Measurements from ENCODE around the gene SLC35A4.

- TF ChIP-seq, protein P1, sequence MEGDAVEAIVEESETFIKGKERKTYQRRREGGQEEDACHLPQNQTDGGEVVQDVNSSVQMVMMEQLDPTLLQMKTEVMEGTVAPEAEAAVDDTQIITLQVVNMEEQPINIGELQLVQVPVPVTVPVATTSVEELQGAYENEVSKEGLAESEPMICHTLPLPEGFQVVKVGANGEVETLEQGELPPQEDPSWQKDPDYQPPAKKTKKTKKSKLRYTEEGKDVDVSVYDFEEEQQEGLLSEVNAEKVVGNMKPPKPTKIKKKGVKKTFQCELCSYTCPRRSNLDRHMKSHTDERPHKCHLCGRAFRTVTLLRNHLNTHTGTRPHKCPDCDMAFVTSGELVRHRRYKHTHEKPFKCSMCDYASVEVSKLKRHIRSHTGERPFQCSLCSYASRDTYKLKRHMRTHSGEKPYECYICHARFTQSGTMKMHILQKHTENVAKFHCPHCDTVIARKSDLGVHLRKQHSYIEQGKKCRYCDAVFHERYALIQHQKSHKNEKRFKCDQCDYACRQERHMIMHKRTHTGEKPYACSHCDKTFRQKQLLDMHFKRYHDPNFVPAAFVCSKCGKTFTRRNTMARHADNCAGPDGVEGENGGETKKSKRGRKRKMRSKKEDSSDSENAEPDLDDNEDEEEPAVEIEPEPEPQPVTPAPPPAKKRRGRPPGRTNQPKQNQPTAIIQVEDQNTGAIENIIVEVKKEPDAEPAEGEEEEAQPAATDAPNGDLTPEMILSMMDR (IDR thresholded peaks at IDR 0.05; ENCODE audit: control extremely low read depth in 1 of 3, insufficient read depth in 1 of 3, low read depth in 1 of 3, low read length in 3 of 3) = no peak
- TF ChIP-seq SP2 (IDR thresholded peaks at IDR 0.05; ENCODE audit: low read length) (no peak), BACH1 (IDR thresholded peaks at IDR 0.05; ENCODE audit: low read length) (no peak), MAFK (IDR thresholded peaks at IDR 0.05; ENCODE audit: low read depth, low read length) (no peak), EP300 (IDR thresholded peaks at IDR 0.05; ENCODE audit: borderline replicate concordance in 1 of 2, low read depth in 2 of 2, low read length in 2 of 2) (no peak), RFX5 (IDR thresholded peaks at IDR 0.05; ENCODE audit: borderline replicate concordance, low read depth, low read length) (no peak), NRF1 (IDR thresholded peaks at IDR 0.05; ENCODE audit: low read depth, low read length) (no peak), TAF1 (IDR thresholded peaks at IDR 0.05; ENCODE audit: low read depth, low read length) (no peak)
- TF ChIP-seq, protein P2, sequence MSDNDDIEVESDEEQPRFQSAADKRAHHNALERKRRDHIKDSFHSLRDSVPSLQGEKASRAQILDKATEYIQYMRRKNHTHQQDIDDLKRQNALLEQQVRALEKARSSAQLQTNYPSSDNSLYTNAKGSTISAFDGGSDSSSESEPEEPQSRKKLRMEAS (IDR thresholded peaks at IDR 0.05) = no peak
- TF ChIP-seq, protein P3, sequence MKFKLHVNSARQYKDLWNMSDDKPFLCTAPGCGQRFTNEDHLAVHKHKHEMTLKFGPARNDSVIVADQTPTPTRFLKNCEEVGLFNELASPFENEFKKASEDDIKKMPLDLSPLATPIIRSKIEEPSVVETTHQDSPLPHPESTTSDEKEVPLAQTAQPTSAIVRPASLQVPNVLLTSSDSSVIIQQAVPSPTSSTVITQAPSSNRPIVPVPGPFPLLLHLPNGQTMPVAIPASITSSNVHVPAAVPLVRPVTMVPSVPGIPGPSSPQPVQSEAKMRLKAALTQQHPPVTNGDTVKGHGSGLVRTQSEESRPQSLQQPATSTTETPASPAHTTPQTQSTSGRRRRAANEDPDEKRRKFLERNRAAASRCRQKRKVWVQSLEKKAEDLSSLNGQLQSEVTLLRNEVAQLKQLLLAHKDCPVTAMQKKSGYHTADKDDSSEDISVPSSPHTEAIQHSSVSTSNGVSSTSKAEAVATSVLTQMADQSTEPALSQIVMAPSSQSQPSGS (IDR thresholded peaks at IDR 0.05; ENCODE audit: low read length) = no peak
Measured at GRCh38 chr5:140594169-140594568, 29.5 kb downstream of the SLC35A4 start.
